HepG2 (cell line): ENCODE results near the gene CNOT10. TPM values are rescaled to one million over a fixed set of nuclear protein-coding genes. Genes with fewer than 3 reads are reported as not detected.

Source experiments
- BHLHE40 ChIP-seq: IDR thresholded peaks from 2 replicates; pipeline ENCODE4 v1.6.1; 2011; ENCODE audit warnings: low read length, improper control_type of control experiment
- CEBPB ChIP-seq: IDR thresholded peaks from 2 replicates; pipeline ENCODE4 v1.6.1; 2011; ENCODE audit warnings: low read depth, low read length, improper control_type of control experiment, borderline replicate concordance
- CREB1 ChIP-seq, 2 experiments: fragments of 450-650 bp in 1 of 2; IDR thresholded peaks; 2 replicates each; pipeline ENCODE4 v1.6.1; 2016 to 2017; ENCODE audit warnings: control low read depth in 1 of 2, mild to moderate bottlenecking in 1 of 2, missing compliant biosample characterization in 1 of 2, missing genetic modification characterization in 1 of 2
- DR1 ChIP-seq: sonication (generic); formaldehyde crosslinking; IDR thresholded peaks from 2 replicates; pipeline ENCODE4 v1.8.0; 2021; ENCODE audit warnings: mild to moderate bottlenecking, missing genetic modification reagents, inconsistent platforms
- HIC2 ChIP-seq: sonication (generic); formaldehyde crosslinking; IDR thresholded peaks from 2 replicates; pipeline ENCODE4 v1.9.0; 2022; ENCODE audit warnings: low read depth, missing genetic modification reagents
- HNRNPH1 ChIP-seq: fragments of 200-400 bp; formaldehyde crosslinking; optimal IDR thresholded peaks from 2 replicates; pipeline ENCODE3; 2017; ENCODE audit warnings: mild to moderate bottlenecking, low read depth, low read length
- IRF2 ChIP-seq: IDR thresholded peaks from 2 replicates; pipeline ENCODE4 v1.6.1; 2018; ENCODE audit warnings: missing genetic modification reagents, missing compliant biosample characterization
- MEIS2 ChIP-seq: sonication (generic); formaldehyde crosslinking; IDR thresholded peaks from 2 replicates; pipeline ENCODE4 v1.9.0; 2021; ENCODE audit warnings: mild to moderate bottlenecking, missing genetic modification reagents
- NCOR1 ChIP-seq: fragments of 200-600 bp; sonication (generic); IDR thresholded peaks from 2 replicates; pipeline ENCODE4 v1.7.0; 2017; ENCODE audit warnings: antibody characterized with exemption, low read length, borderline replicate concordance
- ONECUT2 ChIP-seq: sonication (generic); formaldehyde crosslinking; IDR thresholded peaks from 2 replicates; pipeline ENCODE4 v1.4.0; 2020; ENCODE audit warnings: missing genetic modification reagents
- SOX5 ChIP-seq: IDR thresholded peaks from 2 replicates; pipeline ENCODE4 v1.6.1; 2016; ENCODE audit warnings: borderline replicate concordance
- TBX2 ChIP-seq: sonication (generic); formaldehyde crosslinking; IDR thresholded peaks from 2 replicates; pipeline ENCODE4 v1.5.0; 2020; ENCODE audit warnings: missing genetic modification reagents, mild to moderate bottlenecking, borderline replicate concordance
- U2AF2 ChIP-seq: fragments of 200-400 bp; formaldehyde crosslinking; IDR thresholded peaks from 2 replicates; pipeline ENCODE4 v1.6.1; 2017; ENCODE audit warnings: low read depth, mild to moderate bottlenecking, low read length
- ZBED4 ChIP-seq: sonication (generic); formaldehyde crosslinking; IDR thresholded peaks from 2 replicates; pipeline ENCODE4 v1.4.0; 2020; ENCODE audit warnings: missing genetic modification reagents, borderline replicate concordance
- ZNF333 ChIP-seq: sonication (generic); formaldehyde crosslinking; IDR thresholded peaks from 2 replicates; pipeline ENCODE4 v1.4.0; 2020; ENCODE audit warnings: mild to moderate bottlenecking, missing genetic modification reagents, borderline replicate concordance
- ZNF564 ChIP-seq: sonication (generic); formaldehyde crosslinking; IDR thresholded peaks from 2 replicates; pipeline ENCODE4 v1.8.1; 2023; ENCODE audit warnings: mild to moderate bottlenecking, missing genetic modification reagents
- ZNF7 ChIP-seq: IDR thresholded peaks from 2 replicates; pipeline ENCODE4 v1.6.1; 2016; ENCODE audit warnings: missing biosample characterization, missing genetic modification reagents
- ZNF724P ChIP-seq: sonication (generic); formaldehyde crosslinking; IDR thresholded peaks from 2 replicates; pipeline ENCODE4 v1.8.0; 2022; ENCODE audit warnings: missing genetic modification reagents, borderline replicate concordance
- polyA plus RNA-seq, 8 experiments: library from polyadenylated mRNA; depleted of rRNA in 3 of 8; stranded (reverse) in 7 of 8; unstranded in 1 of 8; fragments of >200 nt; fragmentation: Illumina TruSeq in 4 of 8; extraction: Trizol in 4 of 8; gene quantifications; 2 replicates each; pipeline versions ENCODE4 v1.2.1 to v1.2.3, GENCODE V29; 2011 to 2016; ENCODE audit warnings: low read depth in 4 of 8, missing spikeins in 1 of 8, mixed read lengths in 1 of 8; ENCODE audit not compliant: insufficient read depth in 1 of 8
- total RNA-seq, 5 experiments: library from RNA; depleted of rRNA; stranded (reverse); fragments of >200 nt; fragmentation: Illumina TruSeq; extraction: Trizol; gene quantifications; 2 replicates each; pipeline ENCODE4 v1.2.3, GENCODE V29; 2016; ENCODE audit warnings: low read depth in 1 of 5
- TF ChIP-seq, protein P1 (sequence below): sonication (generic); formaldehyde crosslinking; IDR thresholded peaks from 2 replicates; pipeline ENCODE4 v1.4.0; 2020; ENCODE audit warnings: missing genetic modification reagents
- TF ChIP-seq, protein P2 (sequence below): sonication (generic); formaldehyde crosslinking; IDR thresholded peaks from 2 replicates; pipeline ENCODE4 v1.4.0; 2020; ENCODE audit warnings: mild to moderate bottlenecking, missing genetic modification reagents

Gene CNOT10
- total and polyA plus RNA-seq, 2 of the 13 experiments (the other 11 are each of a cell fraction or from before 2014, with no cell fraction given) = 21.2 to 34.1 TPM

DNA sequence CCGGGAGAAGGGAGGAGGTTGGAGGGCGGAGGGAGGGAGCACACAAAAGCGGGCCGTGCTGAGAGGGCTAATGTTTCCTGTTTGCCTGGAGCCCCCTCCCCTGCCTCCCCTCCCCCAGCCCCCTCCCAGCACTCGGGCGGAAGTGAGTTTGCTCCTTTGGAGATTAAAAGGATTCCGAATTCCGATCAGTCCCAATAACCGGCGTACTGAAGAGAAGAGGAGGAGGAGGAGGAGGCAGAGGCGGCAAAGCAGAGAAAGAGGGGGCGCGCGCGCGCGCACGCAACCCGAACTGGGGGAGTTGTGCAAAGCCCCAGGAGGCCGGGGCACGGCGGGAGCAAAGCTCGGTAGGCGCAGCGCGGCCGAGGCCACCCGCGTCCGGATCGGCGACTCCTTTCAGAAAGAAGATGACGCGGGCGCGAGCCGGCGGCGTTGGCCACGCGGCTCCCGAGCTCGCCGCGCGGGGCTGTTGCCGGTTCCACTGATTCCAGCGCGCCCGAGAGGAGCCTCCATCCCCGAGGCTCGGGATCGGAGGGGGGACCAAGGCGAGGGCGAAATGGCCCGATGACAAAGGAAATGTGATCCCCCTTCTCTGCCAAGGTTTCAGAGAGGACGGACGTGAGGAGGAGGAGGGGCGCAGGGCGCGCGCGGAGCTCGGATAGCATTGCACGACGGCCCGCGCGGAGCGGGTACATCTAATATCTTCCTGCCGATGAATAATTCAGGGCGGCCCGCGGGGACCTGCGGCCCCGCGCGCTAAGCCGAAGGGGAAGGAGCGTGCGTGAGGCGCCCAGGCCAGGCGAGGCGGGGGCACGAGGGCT lies 131.7 kb downstream of the CNOT10 start (continued):
- TF ChIP-seq SOX5 (peak; percentile 20; the same call in 1 of the 2 replicates), BHLHE40 (no peak), IRF2 (CRISPR knock-in tag) (no peak; the same call in 1 of the 2 replicates), HIC2 (no peak), ONECUT2 (CRISPR knock-in tag) (no peak), MEIS2 (CRISPR knock-in tag) (0 out of 2 replicates have a peak, but pooled peaks have one; percentile 21), DR1 (CRISPR knock-in tag) (0 out of 2 replicates have a peak, but pooled peaks have one; percentile 3), ZNF333 (peak; percentile 95; the same call in 1 of the 2 replicates), ZNF724P (CRISPR knock-in tag) (peak; percentile 63; the same call in 1 of the 2 replicates), CEBPB (peak; percentile 78; the same call in 1 of the 2 replicates), CREB1 (IDR thresholded peaks at IDR 0.05) (peak; percentile 20; the same call in 1 of the 2 replicates), CREB1 (CRISPR knock-in tag; IDR thresholded peaks at IDR 0.05) (no peak), TBX2 (CRISPR knock-in tag) (peak; percentile 77), HNRNPH1 (no peak), ZBED4 (CRISPR knock-in tag) (no peak), ZNF7 (CRISPR knock-in tag) (no peak), ZNF564 (peak; percentile 75; the same call in 1 of the 2 replicates), NCOR1 (no peak; the same call in 1 of the 2 replicates), U2AF2 (no peak)
- TF ChIP-seq, protein P1, sequence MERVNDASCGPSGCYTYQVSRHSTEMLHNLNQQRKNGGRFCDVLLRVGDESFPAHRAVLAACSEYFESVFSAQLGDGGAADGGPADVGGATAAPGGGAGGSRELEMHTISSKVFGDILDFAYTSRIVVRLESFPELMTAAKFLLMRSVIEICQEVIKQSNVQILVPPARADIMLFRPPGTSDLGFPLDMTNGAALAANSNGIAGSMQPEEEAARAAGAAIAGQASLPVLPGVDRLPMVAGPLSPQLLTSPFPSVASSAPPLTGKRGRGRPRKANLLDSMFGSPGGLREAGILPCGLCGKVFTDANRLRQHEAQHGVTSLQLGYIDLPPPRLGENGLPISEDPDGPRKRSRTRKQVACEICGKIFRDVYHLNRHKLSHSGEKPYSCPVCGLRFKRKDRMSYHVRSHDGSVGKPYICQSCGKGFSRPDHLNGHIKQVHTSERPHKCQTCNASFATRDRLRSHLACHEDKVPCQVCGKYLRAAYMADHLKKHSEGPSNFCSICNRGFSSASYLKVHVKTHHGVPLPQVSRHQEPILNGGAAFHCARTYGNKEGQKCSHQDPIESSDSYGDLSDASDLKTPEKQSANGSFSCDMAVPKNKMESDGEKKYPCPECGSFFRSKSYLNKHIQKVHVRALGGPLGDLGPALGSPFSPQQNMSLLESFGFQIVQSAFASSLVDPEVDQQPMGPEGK (CRISPR knock-in tag) = peak; percentile 87
- TF ChIP-seq, protein P2, sequence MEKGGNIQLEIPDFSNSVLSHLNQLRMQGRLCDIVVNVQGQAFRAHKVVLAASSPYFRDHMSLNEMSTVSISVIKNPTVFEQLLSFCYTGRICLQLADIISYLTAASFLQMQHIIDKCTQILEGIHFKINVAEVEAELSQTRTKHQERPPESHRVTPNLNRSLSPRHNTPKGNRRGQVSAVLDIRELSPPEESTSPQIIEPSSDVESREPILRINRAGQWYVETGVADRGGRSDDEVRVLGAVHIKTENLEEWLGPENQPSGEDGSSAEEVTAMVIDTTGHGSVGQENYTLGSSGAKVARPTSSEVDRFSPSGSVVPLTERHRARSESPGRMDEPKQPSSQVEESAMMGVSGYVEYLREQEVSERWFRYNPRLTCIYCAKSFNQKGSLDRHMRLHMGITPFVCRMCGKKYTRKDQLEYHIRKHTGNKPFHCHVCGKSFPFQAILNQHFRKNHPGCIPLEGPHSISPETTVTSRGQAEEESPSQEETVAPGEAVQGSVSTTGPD = no peak
